ENCODE data around the gene CBX7.

The CBX7 gene

GRCh38 chr22:39148727-39149535, 3.5 kb downstream of the CBX7 start:
- no peak for DNase-seq (ENCODE audit: low read depth, low spot score)
- H3K4me1 ChIP-seq (ENCODE audit: insufficient read depth, insufficient read length): peaks cover 20% of the 10 kb centered on the region
- no peaks in the 10 kb centered on the region for H3K36me3 ChIP-seq (ENCODE audit: insufficient read depth, insufficient read length, low read length)
- H3K9ac ChIP-seq (ENCODE audit: insufficient read length, low read depth): peak overlapping the region; percentile 57
- peaks cover 16% of the 10 kb centered on the region for H3K27me3 ChIP-seq (ENCODE audit: insufficient read depth, insufficient read length)
- no peak for TF ChIP-seq SUZ12 (IDR thresholded peaks at IDR 0.05; ENCODE audit: extremely low read depth, insufficient read depth, insufficient read length)
- no peak for TF ChIP-seq ZNF274 (IDR thresholded peaks at IDR 0.05; ENCODE audit: low read depth, low read length)
- TF ChIP-seq YY1 (IDR thresholded peaks at IDR 0.05; ENCODE audit: insufficient read depth, insufficient read length): no peak
- no peak overlapping the region for H3K4me3 ChIP-seq (ENCODE audit: insufficient read length, low read depth)
- no peaks in the 10 kb centered on the region for H3K9me3 ChIP-seq (ENCODE audit: insufficient read depth, low read length)

GRCh38 chr22:39148026-39148726, 4.3 kb downstream of the CBX7 start:
- Histone ChIP-seq H3K9ac (ENCODE audit: insufficient read length, low read depth) (peak overlapping the region; percentile 57), H3K4me3 (ENCODE audit: insufficient read length, low read depth) (no peak overlapping the region), H3K36me3 (ENCODE audit: insufficient read depth, insufficient read length, low read length) (no peaks in the 10 kb centered on the region), H3K9me3 (ENCODE audit: insufficient read depth, low read length) (no peaks in the 10 kb centered on the region), H3K27me3 (ENCODE audit: insufficient read depth, insufficient read length) (peaks cover 8% of the 10 kb centered on the region), H3K4me1 (ENCODE audit: insufficient read depth, insufficient read length) (peaks cover 22% of the 10 kb centered on the region)
- DNase-seq (ENCODE audit: low read depth, low spot score): no peak
- TF ChIP-seq YY1 (IDR thresholded peaks at IDR 0.05; ENCODE audit: insufficient read depth, insufficient read length) (no peak), ZNF274 (IDR thresholded peaks at IDR 0.05; ENCODE audit: low read depth, low read length) (no peak), SUZ12 (IDR thresholded peaks at IDR 0.05; ENCODE audit: extremely low read depth, insufficient read depth, insufficient read length) (no peak)

GRCh38 chr22:39147335-39148025, 5.0 kb downstream of the CBX7 start:
- no peak for DNase-seq (ENCODE audit: low read depth, low spot score)
- H3K9me3 ChIP-seq (ENCODE audit: insufficient read depth, low read length): no peaks in the 10 kb centered on the region
- TF ChIP-seq ZNF274 (IDR thresholded peaks at IDR 0.05; ENCODE audit: low read depth, low read length) (no peak), YY1 (IDR thresholded peaks at IDR 0.05; ENCODE audit: insufficient read depth, insufficient read length) (no peak), SUZ12 (IDR thresholded peaks at IDR 0.05; ENCODE audit: extremely low read depth, insufficient read depth, insufficient read length) (no peak)
- H3K4me1 ChIP-seq (ENCODE audit: insufficient read depth, insufficient read length): peaks cover 22% of the 10 kb centered on the region
- no peak overlapping the region for H3K4me3 ChIP-seq (ENCODE audit: insufficient read length, low read depth)
- H3K9ac ChIP-seq (ENCODE audit: insufficient read length, low read depth): no peak overlapping the region
- no peaks in the 10 kb centered on the region for H3K36me3 ChIP-seq (ENCODE audit: insufficient read depth, insufficient read length, low read length)
- peaks cover 5% of the 10 kb centered on the region for H3K27me3 ChIP-seq (ENCODE audit: insufficient read depth, insufficient read length)

- H3K27me3 ChIP-seq (ENCODE audit: insufficient read depth, insufficient read length): peaks cover 5% of the 10 kb centered on the region
- H3K4me1 ChIP-seq (ENCODE audit: insufficient read depth, insufficient read length): peaks cover 24% of the 10 kb centered on the region
- no peaks in the 10 kb centered on the region for H3K9me3 ChIP-seq (ENCODE audit: insufficient read depth, low read length)
- H3K9ac ChIP-seq (ENCODE audit: insufficient read length, low read depth): peak overlapping the region; percentile 32
- DNase-seq (ENCODE audit: low read depth, low spot score): no peak
- no peaks in the 10 kb centered on the region for H3K36me3 ChIP-seq (ENCODE audit: insufficient read depth, insufficient read length, low read length)
- TF ChIP-seq ZNF274 (IDR thresholded peaks at IDR 0.05; ENCODE audit: low read depth, low read length) (no peak), SUZ12 (IDR thresholded peaks at IDR 0.05; ENCODE audit: extremely low read depth, insufficient read depth, insufficient read length) (no peak)
- H3K4me3 ChIP-seq (ENCODE audit: insufficient read length, low read depth): no peak overlapping the region
Measured at GRCh38 chr22:39146256-39147101, 6.0 kb downstream of the CBX7 start.

- Histone ChIP-seq H3K4me3 (ENCODE audit: insufficient read length, low read depth) (peak overlapping the region; percentile 78), H3K9me3 (ENCODE audit: insufficient read depth, low read length) (no peaks in the 10 kb centered on the region), H3K36me3 (ENCODE audit: insufficient read depth, insufficient read length, low read length) (no peaks in the 10 kb centered on the region), H3K4me1 (ENCODE audit: insufficient read depth, insufficient read length) (peaks cover 18% of the 10 kb centered on the region), H3K27me3 (ENCODE audit: insufficient read depth, insufficient read length) (peaks cover 5% of the 10 kb centered on the region), H3K9ac (ENCODE audit: insufficient read length, low read depth) (peak overlapping the region; percentile 67)
- DNase-seq (ENCODE audit: low read depth, low spot score): no peak
- no peak for TF ChIP-seq SUZ12 (IDR thresholded peaks at IDR 0.05; ENCODE audit: extremely low read depth, insufficient read depth, insufficient read length)
- TF ChIP-seq ZNF274 (IDR thresholded peaks at IDR 0.05; ENCODE audit: low read depth, low read length): no peak
- TF ChIP-seq YY1 (IDR thresholded peaks at IDR 0.05; ENCODE audit: insufficient read depth, insufficient read length): no peak
Measured at GRCh38 chr22:39144101-39144767, 8.2 kb downstream of the CBX7 start.

GRCh38 chr22:39142088-39142680, 10.3 kb downstream of the CBX7 start:
- H3K4me1 ChIP-seq (ENCODE audit: insufficient read depth, insufficient read length): peaks cover 12% of the 10 kb centered on the region
- H3K27me3 ChIP-seq (ENCODE audit: insufficient read depth, insufficient read length): peaks cover 5% of the 10 kb centered on the region
- H3K9ac ChIP-seq (ENCODE audit: insufficient read length, low read depth): no peak overlapping the region
- H3K36me3 ChIP-seq (ENCODE audit: insufficient read depth, insufficient read length, low read length): no peaks in the 10 kb centered on the region
- no peak for DNase-seq (ENCODE audit: low read depth, low spot score)
- H3K4me3 ChIP-seq (ENCODE audit: insufficient read length, low read depth): no peak overlapping the region
- H3K9me3 ChIP-seq (ENCODE audit: insufficient read depth, low read length): no peaks in the 10 kb centered on the region
- no peak for TF ChIP-seq YY1 (IDR thresholded peaks at IDR 0.05; ENCODE audit: insufficient read depth, insufficient read length)
- TF ChIP-seq ZNF274 (IDR thresholded peaks at IDR 0.05; ENCODE audit: low read depth, low read length): no peak
- TF ChIP-seq SUZ12 (IDR thresholded peaks at IDR 0.05; ENCODE audit: extremely low read depth, insufficient read depth, insufficient read length): no peak
